HCT116 (cell line): Measurements from ENCODE around the gene CHSY1. TPM values are rescaled to one million over a fixed set of nuclear protein-coding genes. Genes with fewer than 3 reads are reported as not detected.

Source experiments
- ATAC-seq: fragments of 200-7000 bp; cut with Tn5 transposase; 2 replicates; pipeline ENCODE4 v1.9.1; 2020; ENCODE audit warnings: mild to moderate bottlenecking, moderate library complexity
- BruUV-seq: library from RNA; stranded (reverse); fragments of 400-500 nt; replicated peaks from 2 replicates; lab custom pipeline; 2021; lab: Mats Ljungman, UMichigan
- CTCF ChIA-PET: fragments of 300-600 bp; sonication (Branson Sonifier 250); formaldehyde crosslinking; loops from one replicate; lab custom pipeline; 2021; ENCODE audit warnings: antibody characterized with exemption; lab: Charles Lee
- POLR2A ChIA-PET: fragments of 300-600, 350-600 bp; sonication (Branson Sonifier 250); formaldehyde crosslinking; loops from one replicate; lab custom pipeline; 2021; ENCODE audit warnings: antibody characterized with exemption; lab: Charles Lee
- RAD21 ChIA-PET, 2 experiments: fragments of 300-600 bp; sonication (Branson Sonifier 250); formaldehyde crosslinking; loops; one replicate each; lab custom pipeline; 2023; ENCODE audit warnings: low total read pairs in 2 of 2; ENCODE audit not compliant: uncharacterized antibody in 2 of 2, unreplicated experiment in 2 of 2, low non-redundant PET in 1 of 2; lab: Charles Lee
- DNase-seq: peaks from one replicate; pipeline ENCODE4 v3.0.0-alpha.2; 2010; ENCODE audit warnings: low read depth, low spot score
- H2AFZ ChIP-seq: fragments of 200-600 bp; shearing (Covaris generic), sonication (generic); 2 replicates; pipeline ENCODE4 v1.6.1; 2017; ENCODE audit warnings: low read depth, mixed run types, mixed read lengths, antibody characterized with exemption, low read length; ENCODE audit not compliant: poor library complexity, severe bottlenecking
- H3K27ac ChIP-seq: 2 replicates; pipeline ENCODE4 v1.5.1; 2012; ENCODE audit warnings: low read depth, low read length
- H3K27me3 ChIP-seq: fragments of 200-600 bp; sonication (generic); 2 replicates; pipeline ENCODE4 v1.6.1; 2016; ENCODE audit warnings: mixed run types, low read length, mixed read lengths; ENCODE audit not compliant: insufficient read depth
- H3K36me3 ChIP-seq, 2 experiments: fragments of 200-500 bp in 1 of 2; fragments of 200-600 bp in 1 of 2; sonication (Bioruptor generic) in 1 of 2; sonication (generic) in 1 of 2; 2 replicates each; pipeline versions ENCODE4 v1.5.1 to v1.6.1; 2014 to 2016; ENCODE audit warnings: low read length in 2 of 2, inconsistent platforms in 1 of 2, mixed read lengths in 1 of 2, mixed run types in 1 of 2; ENCODE audit not compliant: insufficient read depth in 2 of 2, control insufficient read depth in 1 of 2
- H3K4me1 ChIP-seq, 2 experiments: fragments of 200-600 bp in 1 of 2; sonication (generic) in 1 of 2; 2 replicates each; pipeline versions ENCODE4 v1.5.1 to v1.6.1; 2012 to 2017; ENCODE audit warnings: low read length in 2 of 2, inconsistent platforms in 1 of 2, mild to moderate bottlenecking in 1 of 2, mixed read lengths in 1 of 2, mixed run types in 1 of 2, moderate library complexity in 1 of 2; ENCODE audit not compliant: insufficient read depth in 2 of 2, control insufficient read depth in 1 of 2
- H3K4me2 ChIP-seq: fragments of 200-600 bp; sonication (generic); 2 replicates; pipeline ENCODE4 v1.6.1; 2017; ENCODE audit warnings: mixed run types, low read length, mixed read lengths
- H3K4me3 ChIP-seq, 2 experiments: fragments of 200-600 bp in 1 of 2; sonication (generic) in 1 of 2; replicated peaks in 1 of 2; 2 replicates each; pipeline ENCODE4 v1.5.1; 2011 to 2016; ENCODE audit warnings: low read length in 2 of 2, control low read depth in 1 of 2, low read depth in 1 of 2, mild to moderate bottlenecking in 1 of 2, mixed read lengths in 1 of 2, mixed run types in 1 of 2
- H3K79me2 ChIP-seq: fragments of 200-600 bp; sonication (generic); 2 replicates; pipeline ENCODE4 v1.6.1; 2017; ENCODE audit warnings: mild to moderate bottlenecking, mixed run types, low read length, moderate library complexity, mixed read lengths; ENCODE audit not compliant: insufficient read depth
- H3K9ac ChIP-seq: fragments of 200-600 bp; sonication (generic); 2 replicates; pipeline ENCODE4 v1.6.1; 2016; ENCODE audit warnings: low read length, mixed read lengths
- H3K9me2 ChIP-seq: fragments of 200-600 bp; sonication (generic), shearing (Covaris generic); 2 replicates; pipeline ENCODE4 v1.6.1; 2017; ENCODE audit warnings: mixed run types, mild to moderate bottlenecking, moderate library complexity; ENCODE audit not compliant: insufficient read depth
- H3K9me3 ChIP-seq, 2 experiments: fragments of 200-500 bp in 1 of 2; fragments of 200-600 bp in 1 of 2; sonication (Bioruptor generic) in 1 of 2; sonication (generic) in 1 of 2; 2 replicates each; pipeline ENCODE4 v1.6.1; 2014 to 2017; ENCODE audit warnings: low read length in 2 of 2, mixed read lengths in 2 of 2, inconsistent platforms in 1 of 2, low read depth in 1 of 2, mild to moderate bottlenecking in 1 of 2, mixed run types in 1 of 2, moderate library complexity in 1 of 2; ENCODE audit not compliant: control insufficient read depth in 1 of 2, insufficient read depth in 1 of 2
- H4K20me1 ChIP-seq: fragments of 200-600 bp; sonication (generic), shearing (Covaris generic); 2 replicates; pipeline ENCODE4 v1.6.1; 2017; ENCODE audit warnings: mixed run types, mild to moderate bottlenecking, moderate library complexity; ENCODE audit not compliant: insufficient read depth
- CEBPB ChIP-seq: IDR thresholded peaks from 2 replicates; pipeline ENCODE4 v1.6.1; 2012; ENCODE audit warnings: low read depth
- EZH2phosphoT487 ChIP-seq: fragments of 200-600 bp; IDR thresholded peaks from 2 replicates; pipeline ENCODE4 v1.6.1; 2018; ENCODE audit warnings: antibody characterized with exemption, borderline replicate concordance
- POLR2AphosphoS5 ChIP-seq: IDR thresholded peaks from 2 replicates; pipeline ENCODE4 v1.6.1; 2011; ENCODE audit warnings: mild to moderate bottlenecking, low read depth, low read length, moderate library complexity
- TCF7L2 ChIP-seq: IDR thresholded peaks from 2 replicates; pipeline ENCODE4 v1.7.0; 2011; ENCODE audit warnings: borderline replicate concordance, inconsistent platforms; ENCODE audit not compliant: insufficient read depth, insufficient read length; ENCODE audit errors: extremely low read depth
- intact Hi-C: fragments of 100-400 bp; cut with micrococcal nuclease; formaldehyde crosslinking; loops from 2 replicates; pipeline ENCODE4 v1.10.0; 2022
- total RNA-seq: library from RNA; stranded (reverse); gene quantifications from one replicate; pipeline ENCODE4 v1.2.1, GENCODE V29; 2021; ENCODE audit not compliant: unreplicated experiment

Gene CHSY1
- total RNA-seq, 1 experiment from 2014 or later: 25.4 TPM

DNA sequence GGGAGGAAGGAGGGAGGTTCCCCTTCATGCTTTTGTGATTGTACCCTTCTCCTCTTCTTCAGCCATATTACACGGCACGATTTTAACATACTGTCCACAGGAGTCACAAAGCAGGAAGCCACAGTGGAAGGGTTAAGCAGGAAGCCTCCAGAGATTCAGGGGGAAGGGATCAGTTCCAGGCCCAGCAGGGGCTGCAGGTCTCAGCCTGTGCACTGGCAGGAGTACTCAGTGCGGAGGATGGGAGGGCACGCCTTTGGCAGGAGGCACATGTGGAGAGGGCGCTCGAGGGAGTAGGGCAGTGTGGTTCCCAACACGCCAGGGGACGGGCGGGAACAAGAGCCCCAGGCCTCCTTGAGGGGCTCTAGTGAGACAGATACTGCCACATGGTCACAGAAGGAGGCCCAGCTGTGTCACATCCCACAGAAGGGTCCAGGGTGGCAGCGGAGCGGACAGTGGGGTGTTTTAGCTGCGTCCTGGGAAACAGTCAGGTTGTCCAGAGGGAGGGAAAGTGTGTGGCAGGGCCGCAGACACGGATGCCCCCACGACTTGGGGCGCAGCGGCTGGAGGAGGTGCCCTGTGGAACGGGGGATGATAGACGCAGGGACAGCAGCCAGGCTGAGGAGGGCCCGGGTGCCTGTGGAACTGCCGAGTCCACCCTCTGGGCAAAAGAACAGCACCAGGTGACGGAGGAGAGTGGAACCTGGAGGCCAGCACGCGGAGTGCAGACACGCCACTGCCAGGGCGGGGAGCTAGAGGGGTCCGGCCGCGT, 77.5 kb downstream of the CHSY1 start:
- H3K4me1 ChIP-seq: no peaks in the 10 kb centered on the region
- TF ChIP-seq CEBPB (no peak), TCF7L2 (no peak), EZH2phosphoT487 (no peak)
- H3K9me2 ChIP-seq: no peaks in the 10 kb centered on the region
- no peak overlapping the region for H3K9ac ChIP-seq
- peaks cover 12% of the 10 kb centered on the region in 2 experiments; a peak in 2 of 4 replicates for H3K36me3 ChIP-seq
- ChIA-PET RAD21 (no interaction called here), POLR2A (no interaction called here), CTCF (no interaction called here)
- DNase-seq: no peak
- no peak overlapping the region for H3K27ac ChIP-seq
- H3K9me3 ChIP-seq: no peaks in the 10 kb centered on the region
- intact Hi-C loops: no loop called here
- no peaks in the 10 kb centered on the region for H4K20me1 ChIP-seq
- ATAC-seq: 0 out of 2 replicates have a peak, but pooled peaks have one; percentile 23
- no peak overlapping the region for H3K4me3 ChIP-seq
- no peak overlapping the region for H3K4me2 ChIP-seq
- H3K27me3 ChIP-seq: no peaks in the 10 kb centered on the region
- no TSS peak for BruUV-seq
- H3K79me2 ChIP-seq: peaks cover 11% of the 10 kb centered on the region; the same call in 1 of the 2 replicates
- H2AFZ ChIP-seq: no peak overlapping the region

GRCh38 chr15:101173233-101174119, 78.4 kb downstream of the CHSY1 start:
- intact Hi-C loops: no loop called here
- Histone ChIP-seq H3K9me2 (no peaks in the 10 kb centered on the region), H3K4me1 (peaks cover 0 to 4% of the 10 kb centered on the region in 2 experiments; a peak in 2 of 4 replicates), H3K4me3 (no peak overlapping the region), H3K4me2 (no peak overlapping the region), H2AFZ (no peak overlapping the region), H3K9ac (no peak overlapping the region), H3K36me3 (peaks cover 9 to 12% of the 10 kb centered on the region in 2 experiments; a peak in 2 of 4 replicates), H3K79me2 (peaks cover 11% of the 10 kb centered on the region; the same call in 1 of the 2 replicates), H4K20me1 (no peaks in the 10 kb centered on the region), H3K27ac (no peak overlapping the region), H3K27me3 (no peaks in the 10 kb centered on the region), H3K9me3 (no peaks in the 10 kb centered on the region)
- BruUV-seq: no TSS peak
- CTCF ChIA-PET: no interaction called here
- no peak for TF ChIP-seq TCF7L2
- TF ChIP-seq POLR2AphosphoS5: 0 out of 2 replicates have a peak, but pooled peaks have one; percentile 7
- DNase-seq: no peak
- POLR2A ChIA-PET: no interaction called here
- RAD21 ChIA-PET: no interaction called here
- no peak for ATAC-seq
